Epithelial cell of proximal tubule (primary cell): Measurements from ENCODE around the gene LRMDA. TPM values are rescaled to one million over a fixed set of nuclear protein-coding genes. Genes with fewer than 3 reads are reported as not detected.
A peak's percentile ranks its signal among the peaks of the same experiment; 100 is the strongest.

ENCODE experiments used
- DNase-seq: peaks from one replicate; pipeline ENCODE4 v3.0.0-alpha.2; 2011; ENCODE audit warnings: low read depth
- H3K4me3 ChIP-seq: 2 replicates; pipeline ENCODE4 v1.5.1; 2011; ENCODE audit warnings: low read depth, mild to moderate bottlenecking, low read length
- CTCF ChIP-seq: conservative IDR thresholded peaks from 2 replicates; pipeline ENCODE4 v1.5.1; 2012; ENCODE audit warnings: low read depth, mild to moderate bottlenecking, low read length
- total RNA-seq: library from RNA; depleted of rRNA; stranded (reverse); fragments of >200 nt; gene quantifications from 2 replicates; pipeline ENCODE4 v1.2.3, GENCODE V29; 2015

Gene LRMDA
- total RNA-seq, 1 donor from 2014 or later: 0.75 TPM

GRCh38 chr10:75538144-75538543 lies 106.7 kb downstream of the LRMDA start:
- TF ChIP-seq CTCF: no peak
- no peak overlapping the region for H3K4me3 ChIP-seq
- no peak for DNase-seq

GRCh38 chr10:75538765-75539164 lies 107.3 kb downstream of the LRMDA start:
- TF ChIP-seq CTCF: no peak
- no peak overlapping the region for H3K4me3 ChIP-seq
- no peak for DNase-seq

- H3K4me3 ChIP-seq: no peak overlapping the region
- peak; percentile 35 for TF ChIP-seq CTCF
- no peak for DNase-seq
Observed at GRCh38 chr10:75540357-75540966, 109.0 kb downstream of the LRMDA start.

GRCh38 chr10:75540981-75541380 lies 109.6 kb downstream of the LRMDA start:
- no peak for TF ChIP-seq CTCF
- DNase-seq: no peak
- H3K4me3 ChIP-seq: no peak overlapping the region

- no peak overlapping the region for H3K4me3 ChIP-seq
- no peak for TF ChIP-seq CTCF
- no peak for DNase-seq
Observed at GRCh38 chr10:75541411-75541810, 110.0 kb downstream of the LRMDA start.

GRCh38 chr10:75542084-75542483 lies 110.7 kb downstream of the LRMDA start:
- no peak overlapping the region for H3K4me3 ChIP-seq
- TF ChIP-seq CTCF: no peak
- no peak for DNase-seq

- no peak for DNase-seq
- no peak for TF ChIP-seq CTCF
- no peak overlapping the region for H3K4me3 ChIP-seq
Observed at GRCh38 chr10:75542906-75543305, 111.5 kb downstream of the LRMDA start.
